ENCODE results near the gene KRT73. TPM values are rescaled to one million over a fixed set of nuclear protein-coding genes. Genes with fewer than 3 reads are reported as not detected.

The KRT73 gene
- total and polyA plus RNA-seq, 2 of the 8 experiments (the other 6 are each of a cell fraction or from before 2014, with no cell fraction given): not detected

GRCh38 chr12:52617403-52617785, 965 bp downstream of the KRT73 start:
- no peak overlapping the region for H4K8ac ChIP-seq (ENCODE audit: extremely low read depth, insufficient read depth, low read length)
- no peak overlapping the region for H3K23ac ChIP-seq (ENCODE audit: insufficient read length)
- H3K14ac ChIP-seq (ENCODE audit: insufficient read length): no peak overlapping the region
- H3K27ac ChIP-seq (ENCODE audit: low read depth, low read length): no peak overlapping the region
- no peak overlapping the region for H2BK15ac ChIP-seq (ENCODE audit: low read length)
- H4K20me1 ChIP-seq (replicated peaks in 1 of 2; ENCODE audit: control insufficient read depth in 1 of 2, insufficient read depth in 2 of 2, low read length in 2 of 2): no peaks in the 10 kb centered on the region
- H3K79me1 ChIP-seq (ENCODE audit: low read depth, low read length): no peaks in the 10 kb centered on the region
- H4K5ac ChIP-seq (ENCODE audit: insufficient read length, low read depth, low read length): no peak overlapping the region
- H3K4me2 ChIP-seq (ENCODE audit: insufficient read depth in 1 of 2, low read depth in 2 of 2, low read length in 2 of 2): no peak overlapping the region
- FAIRE-seq (no peak), DNase-seq (ENCODE audit: low read depth in 1 of 2, low spot score in 2 of 2) (peak in 1 of 2 experiments; percentile 28)
- no peaks in the 10 kb centered on the region for H3K79me2 ChIP-seq (ENCODE audit: control insufficient read depth in 1 of 2, insufficient read depth in 2 of 2, low read length in 2 of 2)
- WGBS, 2 experiments (ENCODE audit: extremely low coverage in 1 of 2, insufficient coverage in 1 of 2, insufficient read length in 1 of 2, insufficient replicate concordance in 2 of 2, low coverage in 1 of 2, low lambda C conversion rate in 2 of 2, missing lambda C conversion rate in 1 of 2): 100% methylated on average over 7 of the region's 7 CpGs; no CpG with 5 or more reads in 1 of the 2 experiments
- H3K23me2 ChIP-seq (ENCODE audit: low read depth, low read length): no peaks in the 10 kb centered on the region
- H3K9me3 ChIP-seq (ENCODE audit: insufficient read depth in 2 of 2, low read depth in 1 of 2, low read length in 1 of 2): no peaks in the 10 kb centered on the region
- H2BK12ac ChIP-seq (ENCODE audit: low read depth, low read length): no peak overlapping the region
- H3K27me3 ChIP-seq (replicated peaks in 1 of 4; ENCODE audit: control insufficient read depth in 3 of 4, extremely low read depth in 1 of 4, insufficient read depth in 3 of 4, low read length in 3 of 4): no peaks in the 10 kb centered on the region
- H3K4me3 ChIP-seq (ENCODE audit: extremely low read depth in 1 of 4, insufficient read depth in 2 of 4, low read depth in 3 of 4, low read length in 4 of 4): no peak overlapping the region
- no peak overlapping the region for H2AK5ac ChIP-seq (ENCODE audit: low read depth, low read length)
- H3K56ac ChIP-seq (replicated peaks; ENCODE audit: insufficient read length, low read depth, low read length): no peak overlapping the region
- H3K18ac ChIP-seq (ENCODE audit: extremely low read depth, low read length): no peak overlapping the region
- ChIA-PET CTCF (ENCODE audit: partially characterized antibody) (interaction anchor here (1.0 to 2.8 kb wide), 7 partner anchors 35 to 371 kb away, joined by 3 to 8 read pairs (median 5); no protein-coding TSS in a partner anchor), POLR2A (ENCODE audit: partially characterized antibody) (no interaction called here)
- no peak overlapping the region for H4K91ac ChIP-seq (replicated peaks; ENCODE audit: insufficient read length, low read length)
- H3K4me1 ChIP-seq (replicated peaks in 1 of 4; ENCODE audit: control insufficient read depth in 3 of 4, insufficient read depth in 4 of 4, low read length in 3 of 4): no peaks in the 10 kb centered on the region; a peak in 1 of 7 replicates
- no peaks in the 10 kb centered on the region for H3K36me3 ChIP-seq (ENCODE audit: control insufficient read depth in 2 of 4, insufficient read depth in 4 of 4, low read length in 3 of 4)
- no peak overlapping the region for H2BK120ac ChIP-seq (replicated peaks; ENCODE audit: low read depth, low read length)
- H2AFZ ChIP-seq (ENCODE audit: low read length): no peak overlapping the region
- no peak overlapping the region for H3K4ac ChIP-seq (replicated peaks; ENCODE audit: insufficient read length, low read depth, low read length)
- H2BK20ac ChIP-seq (ENCODE audit: low read length): no peak overlapping the region
- no peak overlapping the region for H2BK5ac ChIP-seq (ENCODE audit: low read depth, low read length)
- H3K9ac ChIP-seq (replicated peaks in 1 of 4; ENCODE audit: extremely low read depth in 1 of 4, low read depth in 3 of 4, low read length in 3 of 4): no peak overlapping the region
- TF ChIP-seq ASH2L (IDR thresholded peaks at IDR 0.05; ENCODE audit: low read length) (no peak), ATF2 (IDR thresholded peaks at IDR 0.05; ENCODE audit: low read length) (no peak), SP2 (IDR thresholded peaks at IDR 0.05; ENCODE audit: low read length) (no peak), TAF1 (IDR thresholded peaks at IDR 0.05; ENCODE audit: low read depth, low read length) (no peak), EZH2 (IDR thresholded peaks at IDR 0.05; ENCODE audit: low read depth, low read length, severe bottlenecking) (no peak), KDM1A (IDR thresholded peaks at IDR 0.05; ENCODE audit: borderline replicate concordance, low read length) (no peak)

Measured in H1 (cell line).